ENCODE data around the gene AP3S2. TPM values are rescaled to one million over a fixed set of nuclear protein-coding genes. Genes with fewer than 3 reads are reported as not detected.
"Not testable (repeated sequence)": the region's sequence is repeated elsewhere in the genome, so short reads cannot be mapped to it uniquely, and the experiment has no call there.

The AP3S2 gene
- total and polyA plus RNA-seq, 12 donors: 10.8 to 110 (median 60.8) TPM

- peaks cover 0 to 10% of the 10 kb centered on the region in 2 donors for H3K4me1 ChIP-seq (replicated peaks in 1 of 2)
- H3K27me3 ChIP-seq: no peaks in the 10 kb centered on the region
- H3K36me3 ChIP-seq (replicated peaks in 1 of 2): peaks cover 0 to 46% of the 10 kb centered on the region in 2 donors
- 44 to 51% (median 50%) methylated on average over 4 of the region's 4 CpGs for WGBS, 4 donors
- no peak overlapping the region for H3K4me3 ChIP-seq
- peak in 3 of 7 donors; percentile 33 to 46 (median 37) for DNase-seq
- H3K27ac ChIP-seq: no peak overlapping the region
- H3K9me3 ChIP-seq (replicated peaks in 1 of 3): no peaks in the 10 kb centered on the region
- TF ChIP-seq POLR2A (IDR thresholded peaks at IDR 0.05): no peak
- TF ChIP-seq, protein P1, sequence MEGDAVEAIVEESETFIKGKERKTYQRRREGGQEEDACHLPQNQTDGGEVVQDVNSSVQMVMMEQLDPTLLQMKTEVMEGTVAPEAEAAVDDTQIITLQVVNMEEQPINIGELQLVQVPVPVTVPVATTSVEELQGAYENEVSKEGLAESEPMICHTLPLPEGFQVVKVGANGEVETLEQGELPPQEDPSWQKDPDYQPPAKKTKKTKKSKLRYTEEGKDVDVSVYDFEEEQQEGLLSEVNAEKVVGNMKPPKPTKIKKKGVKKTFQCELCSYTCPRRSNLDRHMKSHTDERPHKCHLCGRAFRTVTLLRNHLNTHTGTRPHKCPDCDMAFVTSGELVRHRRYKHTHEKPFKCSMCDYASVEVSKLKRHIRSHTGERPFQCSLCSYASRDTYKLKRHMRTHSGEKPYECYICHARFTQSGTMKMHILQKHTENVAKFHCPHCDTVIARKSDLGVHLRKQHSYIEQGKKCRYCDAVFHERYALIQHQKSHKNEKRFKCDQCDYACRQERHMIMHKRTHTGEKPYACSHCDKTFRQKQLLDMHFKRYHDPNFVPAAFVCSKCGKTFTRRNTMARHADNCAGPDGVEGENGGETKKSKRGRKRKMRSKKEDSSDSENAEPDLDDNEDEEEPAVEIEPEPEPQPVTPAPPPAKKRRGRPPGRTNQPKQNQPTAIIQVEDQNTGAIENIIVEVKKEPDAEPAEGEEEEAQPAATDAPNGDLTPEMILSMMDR (IDR thresholded peaks at IDR 0.05): peak in 4 of 6 experiments; percentile 1 to 48 (median 28)
- intact Hi-C loops (cut with DNase I): no loop called here
Measured at GRCh38 chr15:89888214-89888804, 5.5 kb downstream of the AP3S2 start.

GRCh38 chr15:89885611-89886010 lies 8.2 kb downstream of the AP3S2 start:
- no peak for DNase-seq
- H3K4me3 ChIP-seq: no peak overlapping the region
- no peak overlapping the region for H3K27ac ChIP-seq
- H3K36me3 ChIP-seq (replicated peaks in 1 of 2): peaks cover 0 to 63% of the 10 kb centered on the region in 2 donors
- intact Hi-C loops (cut with DNase I): no loop called here
- no peak for TF ChIP-seq POLR2A (IDR thresholded peaks at IDR 0.05)
- TF ChIP-seq, protein P1 (IDR thresholded peaks at IDR 0.05): no peak
- H3K27me3 ChIP-seq: no peaks in the 10 kb centered on the region
- H3K9me3 ChIP-seq (replicated peaks in 1 of 3): no peaks in the 10 kb centered on the region
- H3K4me1 ChIP-seq (replicated peaks in 1 of 2): no peaks in the 10 kb centered on the region
- 96 to 100% (median 97%) methylated on average over 2 of the region's 2 CpGs for WGBS, 4 donors

GRCh38 chr15:89885179-89885578 lies 8.6 kb downstream of the AP3S2 start:
- H3K27me3 ChIP-seq; DNase-seq; H3K4me1 ChIP-seq (replicated peaks in 1 of 2); H3K4me3 ChIP-seq; H3K9me3 ChIP-seq (replicated peaks in 1 of 3); H3K27ac ChIP-seq; intact Hi-C loops (cut with DNase I): not testable (repeated sequence)
- 59 to 80% (median 75%) methylated on average over 3 of the region's 3 CpGs for WGBS, 4 donors
- H3K36me3 ChIP-seq (replicated peaks in 1 of 2): peaks cover 0 to 65% of the 10 kb centered on the region in 2 donors

DNA sequence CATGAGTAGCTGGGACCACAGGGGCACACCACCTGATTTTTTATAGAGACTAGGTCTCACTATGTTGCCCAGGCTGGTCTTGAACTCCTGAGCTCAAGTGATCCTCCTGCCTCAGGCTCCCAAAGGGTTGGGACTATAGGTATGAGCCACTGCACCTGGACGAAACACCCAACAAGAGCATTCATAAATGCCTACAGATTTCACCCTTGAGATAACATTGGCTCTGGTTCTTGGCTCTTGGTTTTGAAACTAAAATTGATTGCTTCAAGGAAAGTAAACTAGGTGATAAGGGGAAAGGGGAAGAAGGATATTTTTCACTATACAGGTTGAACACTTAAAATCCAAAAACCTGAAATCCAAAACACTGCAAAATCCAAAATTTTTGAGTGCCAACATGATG lies 10.3 kb downstream of the AP3S2 start:
- Histone ChIP-seq H3K27ac (no peak overlapping the region), H3K9me3 (replicated peaks in 1 of 3) (no peaks in the 10 kb centered on the region), H3K36me3 (replicated peaks in 1 of 2) (peaks cover 0 to 66% of the 10 kb centered on the region in 2 donors), H3K4me1 (replicated peaks in 1 of 2) (no peaks in the 10 kb centered on the region), H3K27me3 (no peaks in the 10 kb centered on the region), H3K4me3 (no peak overlapping the region)
- no peak for DNase-seq
- no peak for TF ChIP-seq POLR2A (IDR thresholded peaks at IDR 0.05)
- TF ChIP-seq, protein P1 (IDR thresholded peaks at IDR 0.05): no peak
- intact Hi-C loops (cut with DNase I): no loop called here
- 67 to 97% (median 94%) methylated on average over 1 of the region's 1 CpG for WGBS, 4 donors

DNA sequence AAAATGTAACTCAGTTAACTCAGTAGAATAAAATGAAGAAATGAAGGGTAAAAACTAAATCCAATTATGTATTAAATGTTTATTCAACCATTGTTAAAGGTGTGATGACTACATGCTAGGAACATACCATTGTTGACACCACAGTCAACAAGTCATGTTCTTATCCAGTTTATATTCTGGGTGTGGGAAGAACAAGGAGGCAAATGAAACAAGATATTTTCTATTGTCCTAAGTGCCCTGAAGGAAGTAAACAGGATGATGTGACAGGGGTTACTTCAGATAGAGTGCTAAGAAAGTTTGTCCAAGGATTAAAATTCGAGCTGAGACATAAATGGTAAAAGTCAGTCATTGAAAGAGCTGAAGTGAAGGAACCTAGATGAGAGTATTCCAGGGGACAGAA lies 13.1 kb downstream of the AP3S2 start:
- 70 to 86% (median 77%) methylated on average over 1 of the region's 1 CpG for WGBS, 4 donors

More for the DNA sequence above, 13.1 kb downstream of the AP3S2 start:
- no peaks in the 10 kb centered on the region for H3K27me3 ChIP-seq
- H3K27ac ChIP-seq: no peak overlapping the region
- no peaks in the 10 kb centered on the region for H3K9me3 ChIP-seq (replicated peaks in 1 of 3)
- TF ChIP-seq, protein P1 (IDR thresholded peaks at IDR 0.05): no peak
- H3K4me3 ChIP-seq: no peak overlapping the region
- intact Hi-C loops (cut with DNase I): no loop called here
- peaks cover 0 to 56% of the 10 kb centered on the region in 2 donors for H3K36me3 ChIP-seq (replicated peaks in 1 of 2)
- no peaks in the 10 kb centered on the region for H3K4me1 ChIP-seq (replicated peaks in 1 of 2)
- no peak for DNase-seq

Data from adrenal gland (tissue), 12 donors.